GM12801 (cell line): ENCODE results near the gene PIM3.

ENCODE experiments used
- CTCF ChIP-seq: IDR thresholded peaks from one replicate; pipeline ENCODE4 v1.5.1; 2011; ENCODE audit warnings: control low read depth; ENCODE audit not compliant: insufficient read length; ENCODE audit errors: extremely low read depth

The PIM3 gene

GRCh38 chr22:49965091-49966040 lies 4.8 kb downstream of the PIM3 start:
- no peak for TF ChIP-seq CTCF

GRCh38 chr22:49966041-49966773 lies 5.6 kb downstream of the PIM3 start:
- no peak for TF ChIP-seq CTCF

- no peak for TF ChIP-seq CTCF
Observed at GRCh38 chr22:49966774-49967705, 6.5 kb downstream of the PIM3 start.

- no peak for TF ChIP-seq CTCF
Observed at GRCh38 chr22:49967706-49968208, 7.2 kb downstream of the PIM3 start.

- TF ChIP-seq CTCF, result no peak
Observed at GRCh38 chr22:49968313-49968830, 7.8 kb downstream of the PIM3 start.

GRCh38 chr22:49968831-49969661 lies 8.5 kb downstream of the PIM3 start:
- no peak for TF ChIP-seq CTCF
